Fibroblast of lung (primary cell): ENCODE measurements around the gene CCDC7. TPM values are rescaled to one million over a fixed set of nuclear protein-coding genes. Genes with fewer than 3 reads are reported as not detected.

Source experiments
- DNase-seq, 2 donors: peaks; one replicate each; pipeline versions ENCODE4 v3.0.0 to v3.0.0-alpha.2; 2010; ENCODE audit warnings: low read depth in 2 of 2
- H2AFZ ChIP-seq: 2 replicates; pipeline ENCODE4 v1.5.1; 2012; ENCODE audit warnings: low read length, control low read depth, inconsistent platforms
- H3K27ac ChIP-seq: 2 replicates; pipeline ENCODE4 v1.5.1; 2011; ENCODE audit warnings: low read length, control low read depth; ENCODE audit not compliant: insufficient read depth
- H3K27me3 ChIP-seq: 2 replicates; pipeline ENCODE4 v1.5.1; 2011; ENCODE audit warnings: mild to moderate bottlenecking, low read length; ENCODE audit not compliant: control insufficient read depth, insufficient read depth
- H3K36me3 ChIP-seq: 2 replicates; pipeline ENCODE4 v1.5.1; 2011; ENCODE audit warnings: low read length; ENCODE audit not compliant: control insufficient read depth, insufficient read depth
- H3K4me1 ChIP-seq: 2 replicates; pipeline ENCODE4 v1.5.1; 2011; ENCODE audit warnings: low read length; ENCODE audit not compliant: control insufficient read depth, insufficient read depth; ENCODE audit errors: extremely low read depth
- H3K4me2 ChIP-seq: 2 replicates; pipeline ENCODE4 v1.5.1; 2011; ENCODE audit warnings: low read length, control low read depth; ENCODE audit not compliant: insufficient read depth; ENCODE audit errors: extremely low read depth
- H3K4me3 ChIP-seq, 4 experiments: fragments of 200-600 bp in 1 of 4; sonication (generic) in 1 of 4; replicated peaks in 1 of 4; 2 replicates each; pipeline ENCODE4 v1.5.1; 2011 to 2016; ENCODE audit warnings: low read length in 4 of 4, low read depth in 3 of 4, mild to moderate bottlenecking in 3 of 4, control low read depth in 2 of 4, inconsistent platforms in 1 of 4, mixed read lengths in 1 of 4; ENCODE audit not compliant: insufficient read depth in 1 of 4; ENCODE audit errors: control extremely low read depth in 1 of 4
- H3K79me2 ChIP-seq: 2 replicates; pipeline ENCODE4 v1.5.1; 2012; ENCODE audit warnings: mild to moderate bottlenecking, low read length, inconsistent platforms; ENCODE audit not compliant: control insufficient read depth, insufficient read depth
- H3K9ac ChIP-seq: 2 replicates; pipeline ENCODE4 v1.5.1; 2011; ENCODE audit warnings: mild to moderate bottlenecking, low read length, control low read depth; ENCODE audit not compliant: insufficient read depth
- H3K9me3 ChIP-seq: 2 replicates; pipeline ENCODE4 v1.5.1; 2012; ENCODE audit warnings: low read depth, low read length; ENCODE audit not compliant: control insufficient read depth, insufficient read depth
- H4K20me1 ChIP-seq: 2 replicates; pipeline ENCODE4 v1.5.1; 2011; ENCODE audit warnings: low read length; ENCODE audit not compliant: control insufficient read depth, insufficient read depth; ENCODE audit errors: extremely low read depth
- EZH2 ChIP-seq: IDR thresholded peaks from 2 replicates; pipeline ENCODE4 v1.5.1; 2012; ENCODE audit warnings: low read length, control low read depth, mild to moderate bottlenecking; ENCODE audit errors: missing control alignments
- polyA plus RNA-seq, 2 donors: library from polyadenylated mRNA; depleted of rRNA in 1 of 2; stranded (reverse) in 1 of 2; unstranded in 1 of 2; fragments of >200 nt; gene quantifications; 2 replicates each; pipeline ENCODE4 v1.2.1, GENCODE V29; 2011 to 2012; ENCODE audit warnings: missing spikeins in 1 of 2
- total RNA-seq: library from RNA; depleted of rRNA; stranded (reverse); fragments of >200 nt; gene quantifications from 2 replicates; pipeline ENCODE4 v1.2.1, GENCODE V29; 2014
- TF ChIP-seq, protein P1 (sequence below), 2 donors: IDR thresholded peaks in 1 of 2; conservative IDR thresholded peaks in 1 of 2; 1 replicate in 1 of 2; 2 replicates in 1 of 2; pipeline ENCODE4 v1.5.1; 2011 to 2012; ENCODE audit warnings: low read length in 2 of 2, control low read depth in 1 of 2, inconsistent platforms in 1 of 2, low read depth in 1 of 2, mild to moderate bottlenecking in 1 of 2

CCDC7 gene
- total and polyA plus RNA-seq, 2 donors (not counting 1 experiment from before 2014, with no cell fraction given) = 1.0 to 19.5 TPM

DNA sequence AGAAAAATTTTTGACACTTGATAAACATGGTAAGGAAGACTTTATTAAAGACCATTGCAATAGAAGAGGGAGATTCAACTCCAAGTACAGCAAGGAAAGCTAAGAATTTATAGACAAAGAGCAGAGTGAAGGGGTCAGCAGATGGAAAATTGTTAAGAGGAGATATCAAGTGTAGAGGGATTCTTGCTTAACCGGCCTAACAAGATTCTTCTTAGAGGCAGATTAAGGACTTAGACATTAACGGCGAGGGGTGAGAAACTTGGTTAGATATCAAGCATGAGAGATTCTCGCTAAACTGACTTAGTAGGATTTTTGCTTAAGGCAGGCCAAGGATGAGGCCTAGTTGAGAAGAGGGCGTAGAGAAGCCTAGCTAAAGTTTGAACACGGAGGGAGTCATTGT is 436.1 kb downstream of the CCDC7 start:
- H3K36me3 ChIP-seq = no peaks in the 10 kb centered on the region
- no peak for DNase-seq
- H3K9me3 ChIP-seq = no peaks in the 10 kb centered on the region
- TF ChIP-seq EZH2 = no peak
- TF ChIP-seq, protein P1, sequence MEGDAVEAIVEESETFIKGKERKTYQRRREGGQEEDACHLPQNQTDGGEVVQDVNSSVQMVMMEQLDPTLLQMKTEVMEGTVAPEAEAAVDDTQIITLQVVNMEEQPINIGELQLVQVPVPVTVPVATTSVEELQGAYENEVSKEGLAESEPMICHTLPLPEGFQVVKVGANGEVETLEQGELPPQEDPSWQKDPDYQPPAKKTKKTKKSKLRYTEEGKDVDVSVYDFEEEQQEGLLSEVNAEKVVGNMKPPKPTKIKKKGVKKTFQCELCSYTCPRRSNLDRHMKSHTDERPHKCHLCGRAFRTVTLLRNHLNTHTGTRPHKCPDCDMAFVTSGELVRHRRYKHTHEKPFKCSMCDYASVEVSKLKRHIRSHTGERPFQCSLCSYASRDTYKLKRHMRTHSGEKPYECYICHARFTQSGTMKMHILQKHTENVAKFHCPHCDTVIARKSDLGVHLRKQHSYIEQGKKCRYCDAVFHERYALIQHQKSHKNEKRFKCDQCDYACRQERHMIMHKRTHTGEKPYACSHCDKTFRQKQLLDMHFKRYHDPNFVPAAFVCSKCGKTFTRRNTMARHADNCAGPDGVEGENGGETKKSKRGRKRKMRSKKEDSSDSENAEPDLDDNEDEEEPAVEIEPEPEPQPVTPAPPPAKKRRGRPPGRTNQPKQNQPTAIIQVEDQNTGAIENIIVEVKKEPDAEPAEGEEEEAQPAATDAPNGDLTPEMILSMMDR (conservative IDR thresholded peaks at IDR 0.05 in 1 of 2, IDR thresholded peaks at IDR 0.05 in 1 of 2; ENCODE audit: low read depth in 1 of 2, low read length in 2 of 2) = no peak
- H3K27ac ChIP-seq = no peak overlapping the region
- H4K20me1 ChIP-seq = no peaks in the 10 kb centered on the region
- H3K27me3 ChIP-seq = no peaks in the 10 kb centered on the region
- no peak overlapping the region for H3K9ac ChIP-seq
- no peak overlapping the region for H3K4me3 ChIP-seq
- no peaks in the 10 kb centered on the region for H3K79me2 ChIP-seq
- no peak overlapping the region for H3K4me2 ChIP-seq
- H3K4me1 ChIP-seq = no peaks in the 10 kb centered on the region
- H2AFZ ChIP-seq = no peak overlapping the region

DNA sequence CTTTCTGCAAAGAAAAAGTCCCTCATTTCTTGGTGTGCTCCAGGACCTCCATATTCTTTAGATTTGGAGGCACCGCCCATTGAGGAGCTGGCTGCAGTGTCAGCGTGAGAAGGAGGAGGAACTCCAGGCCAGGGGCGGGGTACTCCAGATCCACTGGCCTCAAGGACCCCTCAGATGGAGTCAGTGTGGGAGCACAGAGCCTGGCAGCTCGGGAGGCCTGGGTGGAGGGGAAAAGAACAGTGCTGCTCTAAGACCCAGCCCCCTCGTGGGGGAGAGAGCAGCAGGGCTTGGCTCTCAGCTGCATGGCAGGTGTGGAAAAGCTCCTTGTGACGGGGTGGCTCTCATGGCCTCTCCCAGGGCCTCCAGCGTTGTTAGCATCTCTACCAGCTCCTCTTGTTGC is 441.5 kb downstream of the CCDC7 start:
- TF ChIP-seq, protein P1 (conservative IDR thresholded peaks at IDR 0.05 in 1 of 2, IDR thresholded peaks at IDR 0.05 in 1 of 2; ENCODE audit: low read depth in 1 of 2, low read length in 2 of 2) = no peak
- TF ChIP-seq EZH2 = no peak
- Histone ChIP-seq H2AFZ (no peak overlapping the region), H3K79me2 (no peaks in the 10 kb centered on the region), H3K27me3 (no peaks in the 10 kb centered on the region), H3K36me3 (peaks cover 1% of the 10 kb centered on the region), H3K4me3 (no peak overlapping the region), H3K4me1 (no peaks in the 10 kb centered on the region), H3K4me2 (no peak overlapping the region), H3K9me3 (no peaks in the 10 kb centered on the region), H4K20me1 (no peaks in the 10 kb centered on the region), H3K9ac (no peak overlapping the region), H3K27ac (no peak overlapping the region)
- no peak for DNase-seq

DNA sequence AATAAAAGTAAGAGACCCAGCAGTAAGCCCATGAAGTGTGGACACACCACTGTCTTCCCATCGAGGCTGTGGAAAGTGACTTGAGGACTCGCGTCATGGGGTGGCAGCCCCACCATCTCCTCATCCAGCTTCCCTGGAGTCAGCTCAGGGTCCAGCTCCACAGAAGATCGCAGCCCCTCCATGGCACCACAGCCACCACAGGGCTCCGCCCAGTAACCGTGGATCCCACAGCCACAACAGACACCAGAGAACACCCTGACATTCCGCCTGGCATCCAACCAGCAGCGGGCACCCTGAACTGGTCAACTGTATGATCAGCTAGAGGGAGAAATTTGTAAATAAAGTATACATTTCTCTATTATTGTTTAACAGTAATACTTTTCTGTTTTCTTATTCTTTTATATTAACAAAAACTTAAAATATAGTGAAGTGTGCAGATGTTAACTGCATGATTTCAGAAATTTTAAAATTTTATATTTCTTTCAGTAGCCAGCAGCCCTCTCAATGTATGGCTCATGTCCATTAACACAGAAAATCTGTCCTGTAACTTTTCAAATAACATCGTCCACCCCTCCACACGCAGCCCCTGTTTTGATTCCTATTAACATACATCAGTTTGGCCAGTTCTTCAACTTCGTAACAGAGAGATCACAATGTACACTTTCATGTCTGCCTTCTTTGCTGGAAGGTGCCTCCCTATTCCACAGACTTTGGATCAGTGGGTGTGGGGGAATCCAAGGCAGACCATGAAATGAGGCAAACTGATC is 442.4 kb downstream of the CCDC7 start:
- no peaks in the 10 kb centered on the region for H3K9me3 ChIP-seq
- no peak overlapping the region for H2AFZ ChIP-seq
- H3K9ac ChIP-seq = no peak overlapping the region
- H4K20me1 ChIP-seq = no peaks in the 10 kb centered on the region
- H3K4me3 ChIP-seq = no peak overlapping the region
- H3K79me2 ChIP-seq = no peaks in the 10 kb centered on the region
- H3K36me3 ChIP-seq = peaks cover 1% of the 10 kb centered on the region
- no peaks in the 10 kb centered on the region for H3K4me1 ChIP-seq
- TF ChIP-seq EZH2 = no peak
- TF ChIP-seq, protein P1 (conservative IDR thresholded peaks at IDR 0.05 in 1 of 2, IDR thresholded peaks at IDR 0.05 in 1 of 2; ENCODE audit: low read depth in 1 of 2, low read length in 2 of 2) = no peak
- H3K27me3 ChIP-seq = no peaks in the 10 kb centered on the region
- no peak overlapping the region for H3K27ac ChIP-seq
- H3K4me2 ChIP-seq = no peak overlapping the region
- no peak for DNase-seq
